Stomach (tissue), 4 donors: ENCODE data around the gene MAP3K2.

Source experiments
- POLR2A ChIP-seq, 4 donors: fragments of 450-650 bp; IDR thresholded peaks; one replicate each; pipeline ENCODE4 v1.6.1; 2016; ENCODE audit warnings: antibody characterized with exemption in 4 of 4, control low read depth in 2 of 4, mild to moderate bottlenecking in 1 of 4, moderate library complexity in 1 of 4
- POLR2AphosphoS5 ChIP-seq, 3 donors: sonication (generic); formaldehyde crosslinking; IDR thresholded peaks; one replicate each; pipeline ENCODE4 v1.6.1; 2016; ENCODE audit warnings: antibody characterized with exemption in 3 of 3
- TF ChIP-seq, protein P1 (sequence below), 7 experiments: fragments of 450-650 bp in 4 of 7; fragments of 200-600 bp in 3 of 7; sonication (generic) in 3 of 7; IDR thresholded peaks; one replicate each; pipeline ENCODE4 v1.5.1; 2016 to 2019; ENCODE audit warnings: antibody characterized with exemption in 7 of 7, control low read depth in 2 of 7, mild to moderate bottlenecking in 1 of 7

DNA sequence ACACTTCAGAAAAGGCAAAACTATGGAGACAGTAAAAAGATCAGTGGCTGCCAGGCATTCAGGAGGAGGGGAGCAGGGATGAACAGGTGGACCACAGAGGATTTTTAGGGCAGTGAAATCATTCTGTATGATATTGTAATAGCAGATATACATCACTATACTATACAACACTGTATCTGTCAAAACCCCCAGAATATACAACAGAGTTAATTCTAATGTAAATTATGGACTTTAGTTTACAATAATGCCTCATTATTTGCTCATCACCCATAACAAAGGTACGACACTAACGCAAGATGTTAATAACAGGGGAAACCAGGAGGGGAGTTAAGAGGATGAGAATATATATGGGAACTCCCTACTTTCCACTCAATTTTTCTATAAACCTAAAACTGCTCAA is 28.8 kb downstream of the MAP3K2 start:
- TF ChIP-seq, protein P1, sequence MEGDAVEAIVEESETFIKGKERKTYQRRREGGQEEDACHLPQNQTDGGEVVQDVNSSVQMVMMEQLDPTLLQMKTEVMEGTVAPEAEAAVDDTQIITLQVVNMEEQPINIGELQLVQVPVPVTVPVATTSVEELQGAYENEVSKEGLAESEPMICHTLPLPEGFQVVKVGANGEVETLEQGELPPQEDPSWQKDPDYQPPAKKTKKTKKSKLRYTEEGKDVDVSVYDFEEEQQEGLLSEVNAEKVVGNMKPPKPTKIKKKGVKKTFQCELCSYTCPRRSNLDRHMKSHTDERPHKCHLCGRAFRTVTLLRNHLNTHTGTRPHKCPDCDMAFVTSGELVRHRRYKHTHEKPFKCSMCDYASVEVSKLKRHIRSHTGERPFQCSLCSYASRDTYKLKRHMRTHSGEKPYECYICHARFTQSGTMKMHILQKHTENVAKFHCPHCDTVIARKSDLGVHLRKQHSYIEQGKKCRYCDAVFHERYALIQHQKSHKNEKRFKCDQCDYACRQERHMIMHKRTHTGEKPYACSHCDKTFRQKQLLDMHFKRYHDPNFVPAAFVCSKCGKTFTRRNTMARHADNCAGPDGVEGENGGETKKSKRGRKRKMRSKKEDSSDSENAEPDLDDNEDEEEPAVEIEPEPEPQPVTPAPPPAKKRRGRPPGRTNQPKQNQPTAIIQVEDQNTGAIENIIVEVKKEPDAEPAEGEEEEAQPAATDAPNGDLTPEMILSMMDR (IDR thresholded peaks at IDR 0.05), result no peak
- no peak for TF ChIP-seq POLR2AphosphoS5 (IDR thresholded peaks at IDR 0.05)
- no peak for TF ChIP-seq POLR2A (IDR thresholded peaks at IDR 0.05)
